Gastrocnemius medialis (tissue), 4 donors: ENCODE measurements around the gene MTERF4.

ENCODE experiments used
- CTCF ChIP-seq, 5 experiments: fragments of 450-650 bp in 3 of 5; fragments of 200-600 bp in 2 of 5; sonication (generic) in 2 of 5; IDR thresholded peaks in 4 of 5; conservative IDR thresholded peaks in 1 of 5; 1 replicate in 4 of 5; 2 replicates in 1 of 5; pipeline ENCODE4 v1.5.1; 2016 to 2019; ENCODE audit warnings: antibody characterized with exemption in 5 of 5, mild to moderate bottlenecking in 3 of 5, moderate library complexity in 3 of 5
- POLR2A ChIP-seq, 2 donors: fragments of 450-650 bp; IDR thresholded peaks; one replicate each; pipeline ENCODE4 v1.6.1; 2017; ENCODE audit warnings: antibody characterized with exemption in 2 of 2, mild to moderate bottlenecking in 2 of 2, moderate library complexity in 2 of 2

- no peak for TF ChIP-seq POLR2A (IDR thresholded peaks at IDR 0.05)
- TF ChIP-seq CTCF (IDR thresholded peaks at IDR 0.05 in 4 of 5, conservative IDR thresholded peaks at IDR 0.05 in 1 of 5), result no peak
These were observed 36.7 kb downstream of the MTERF4 start for GRCh38 chr2:241065355-241065803.
